Measurements from ENCODE around the gene LRP1. TPM values are rescaled to one million over a fixed set of nuclear protein-coding genes. Genes with fewer than 3 reads are reported as not detected.
A peak's percentile ranks its signal among the peaks of the same experiment; 100 is the strongest.

LRP1 gene
- polyA plus RNA-seq, 1 donor (not counting 4 experiments of a cell fraction or from before 2014, with no cell fraction given) = 4.9 TPM

DNA sequence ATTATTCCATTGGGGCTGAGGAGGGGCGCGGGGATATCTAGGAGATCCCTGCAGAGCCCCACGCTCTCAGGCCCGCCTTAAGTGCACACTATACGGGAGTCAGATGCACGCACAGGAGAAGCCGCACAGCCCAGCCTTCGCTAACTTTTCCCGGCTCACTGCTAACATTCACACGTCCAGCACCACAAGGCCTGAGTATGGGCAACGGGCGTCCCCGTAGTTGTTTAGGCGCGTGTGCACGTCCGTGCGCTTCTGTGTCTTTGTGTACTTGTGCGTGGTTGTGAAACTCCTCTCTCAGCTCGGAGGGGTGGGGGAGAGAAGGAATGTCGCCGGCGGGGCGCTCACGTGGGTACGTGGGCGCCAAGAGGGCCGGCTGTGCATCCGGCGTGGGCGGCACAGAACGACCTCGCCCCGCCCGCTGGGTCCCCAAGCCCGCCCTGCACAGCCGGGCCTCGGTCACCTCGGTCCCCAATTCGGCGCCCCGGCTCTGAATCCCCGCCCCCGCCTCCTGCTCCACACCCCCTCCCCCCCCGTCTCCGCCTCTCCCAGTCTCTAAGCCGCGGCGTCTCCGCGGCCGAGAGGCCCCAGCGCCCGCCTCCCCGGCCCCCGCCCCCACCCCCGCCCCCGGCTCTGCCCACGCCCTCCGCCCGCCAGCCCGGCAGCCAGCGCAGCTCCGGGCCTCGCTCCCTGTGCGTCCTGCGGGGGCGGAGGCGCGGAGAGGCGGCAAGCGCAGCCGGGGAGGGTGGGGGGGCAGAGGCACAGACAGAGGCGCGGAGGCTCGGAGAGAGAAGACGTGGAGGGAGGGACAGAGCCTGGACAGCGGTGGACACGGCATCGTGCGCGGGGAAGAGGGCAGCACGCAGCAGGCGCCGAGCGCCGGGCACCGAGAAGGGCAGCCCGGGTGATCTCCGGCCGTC, 39.7 kb upstream of the LRP1 start, which contains the start of gene NAB2:
Gene NAB2, plus strand, starts transcription at position 761 of the 917 bp plus-strand sequence. CDS start 158 bp downstream, outside the sequence.
- no peak for TF ChIP-seq EZH2 (IDR thresholded peaks at IDR 0.05; ENCODE audit: low read length)
- TF ChIP-seq, protein P1, sequence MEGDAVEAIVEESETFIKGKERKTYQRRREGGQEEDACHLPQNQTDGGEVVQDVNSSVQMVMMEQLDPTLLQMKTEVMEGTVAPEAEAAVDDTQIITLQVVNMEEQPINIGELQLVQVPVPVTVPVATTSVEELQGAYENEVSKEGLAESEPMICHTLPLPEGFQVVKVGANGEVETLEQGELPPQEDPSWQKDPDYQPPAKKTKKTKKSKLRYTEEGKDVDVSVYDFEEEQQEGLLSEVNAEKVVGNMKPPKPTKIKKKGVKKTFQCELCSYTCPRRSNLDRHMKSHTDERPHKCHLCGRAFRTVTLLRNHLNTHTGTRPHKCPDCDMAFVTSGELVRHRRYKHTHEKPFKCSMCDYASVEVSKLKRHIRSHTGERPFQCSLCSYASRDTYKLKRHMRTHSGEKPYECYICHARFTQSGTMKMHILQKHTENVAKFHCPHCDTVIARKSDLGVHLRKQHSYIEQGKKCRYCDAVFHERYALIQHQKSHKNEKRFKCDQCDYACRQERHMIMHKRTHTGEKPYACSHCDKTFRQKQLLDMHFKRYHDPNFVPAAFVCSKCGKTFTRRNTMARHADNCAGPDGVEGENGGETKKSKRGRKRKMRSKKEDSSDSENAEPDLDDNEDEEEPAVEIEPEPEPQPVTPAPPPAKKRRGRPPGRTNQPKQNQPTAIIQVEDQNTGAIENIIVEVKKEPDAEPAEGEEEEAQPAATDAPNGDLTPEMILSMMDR (optimal IDR thresholded peaks at IDR 0.05 in 1 of 3, IDR thresholded peaks at IDR 0.05 in 1 of 3, conservative IDR thresholded peaks at IDR 0.05 in 1 of 3; ENCODE audit: extremely low read depth in 1 of 3, insufficient read depth in 2 of 3, low read length in 3 of 3) = no peak
- H3K27me3 ChIP-seq (ENCODE audit: control insufficient read depth, extremely low read depth, insufficient read depth, low read length) = no peaks in the 10 kb centered on the region
- no peaks in the 10 kb centered on the region for H3K9me3 ChIP-seq (ENCODE audit: control insufficient read depth, low read depth, low read length)
- H3K9me1 ChIP-seq (ENCODE audit: control insufficient read depth, extremely low read depth, insufficient read depth, low read length) = no peaks in the 10 kb centered on the region
- peak within 1 kb of the TSS; percentile 58 for H2AFZ ChIP-seq (ENCODE audit: control insufficient read depth, low read length)
- DNase-seq (ENCODE audit: low read depth, low spot score) = no peak
- dilution Hi-C loops (cut with MboI; ENCODE audit: extremely low pct_ligation_motif_present, low sequenced_read_pairs) = no loop called here
- peak within 1 kb of the TSS; percentile 90 for H3K27ac ChIP-seq (ENCODE audit: control insufficient read depth, insufficient read depth, low read length)
- peak within 1 kb of the TSS; percentile 90 for H3K9ac ChIP-seq (ENCODE audit: control insufficient read depth, extremely low read depth, insufficient read depth, low read length)
- peaks cover 5 to 10% of the 10 kb centered on the region in 2 experiments for H3K36me3 ChIP-seq (ENCODE audit: control insufficient read depth in 2 of 2, extremely low read depth in 1 of 2, insufficient read depth in 2 of 2, low read length in 2 of 2)
- peaks cover 18% of the 10 kb centered on the region for H3K79me2 ChIP-seq (ENCODE audit: control insufficient read depth, insufficient read depth, low read length)
- FAIRE-seq = no peak
- peaks cover 36% of the 10 kb centered on the region for H3K4me1 ChIP-seq (ENCODE audit: control insufficient read depth, extremely low read depth, insufficient read depth, low read length)
- H3K4me3 ChIP-seq (ENCODE audit: control insufficient read depth in 2 of 3, extremely low read depth in 1 of 3, insufficient read depth in 2 of 3, low read depth in 1 of 3, low read length in 3 of 3) = peak within 1 kb of the TSS; percentile 75 to 94 (median 82)
- peaks cover 4% of the 10 kb centered on the region for H4K20me1 ChIP-seq (ENCODE audit: control insufficient read depth, extremely low read depth, insufficient read depth, low read length)
- peak within 1 kb of the TSS; percentile 87 for H3K4me2 ChIP-seq (ENCODE audit: control insufficient read depth, extremely low read depth, insufficient read depth, low read depth, low read length)

DNA sequence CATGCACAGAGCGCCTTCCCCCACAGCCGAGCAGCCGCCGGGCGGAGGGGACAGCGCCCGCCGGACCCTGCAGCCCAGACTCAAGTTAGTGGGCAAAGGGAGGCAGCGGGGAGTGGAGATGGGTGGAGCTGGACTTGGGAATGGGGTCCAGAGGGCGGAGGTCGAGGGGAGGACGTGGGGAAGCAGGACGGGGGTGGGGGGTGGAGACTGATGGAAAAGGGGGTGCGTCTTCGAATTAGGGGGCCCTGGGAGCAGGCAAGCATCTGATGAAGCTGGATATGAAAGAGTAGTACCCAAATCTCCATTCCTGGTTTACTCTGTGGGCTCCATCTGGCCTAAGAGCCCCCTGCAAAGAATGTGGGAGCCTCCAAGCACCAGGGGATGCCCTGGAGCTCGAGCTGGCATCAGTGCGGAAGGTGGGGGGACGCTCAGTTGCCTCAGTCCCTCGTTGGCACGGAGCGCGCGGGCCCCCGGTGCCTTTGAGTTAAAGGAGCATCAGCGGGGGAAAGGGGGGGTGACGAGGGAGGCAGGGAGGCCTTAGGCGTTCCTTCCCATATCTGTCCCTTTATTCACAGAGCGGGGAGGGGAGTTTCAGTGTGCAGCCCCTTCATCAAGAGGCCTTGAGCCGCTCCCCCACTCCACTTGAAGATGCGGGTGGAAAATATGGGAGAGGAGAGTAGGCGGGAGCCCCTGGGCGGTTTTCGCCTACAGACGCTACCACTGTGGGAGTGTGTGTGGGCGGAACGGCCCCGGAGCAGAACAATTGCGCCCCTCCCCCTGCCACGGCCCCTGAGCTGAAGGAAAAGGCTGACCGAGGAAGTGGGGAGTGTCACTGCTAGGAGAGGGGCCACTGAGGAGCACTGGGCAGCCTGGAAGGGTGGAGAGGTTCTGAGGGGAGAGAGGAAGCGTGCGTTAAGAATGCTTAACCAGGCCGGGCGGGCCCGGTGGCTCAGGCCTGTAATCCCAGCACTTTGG, 38.7 kb upstream of the LRP1 start:
- dilution Hi-C loops (cut with MboI; ENCODE audit: extremely low pct_ligation_motif_present, low sequenced_read_pairs) = no loop called here
- Histone ChIP-seq H3K4me1 (ENCODE audit: control insufficient read depth, extremely low read depth, insufficient read depth, low read length) (peaks cover 43% of the 10 kb centered on the region), H3K27ac (ENCODE audit: control insufficient read depth, insufficient read depth, low read length) (peak overlapping the region; percentile 72), H3K4me2 (ENCODE audit: control insufficient read depth, extremely low read depth, insufficient read depth, low read depth, low read length) (peak overlapping the region; percentile 80), H3K79me2 (ENCODE audit: control insufficient read depth, insufficient read depth, low read length) (peaks cover 18% of the 10 kb centered on the region), H3K27me3 (ENCODE audit: control insufficient read depth, extremely low read depth, insufficient read depth, low read length) (no peaks in the 10 kb centered on the region), H4K20me1 (ENCODE audit: control insufficient read depth, extremely low read depth, insufficient read depth, low read length) (peaks cover 4% of the 10 kb centered on the region), H3K9me3 (ENCODE audit: control insufficient read depth, low read depth, low read length) (no peaks in the 10 kb centered on the region), H3K4me3 (ENCODE audit: control insufficient read depth in 2 of 3, extremely low read depth in 1 of 3, insufficient read depth in 2 of 3, low read depth in 1 of 3, low read length in 3 of 3) (peak overlapping the region; percentile 72 to 94 (median 75)), H3K9me1 (ENCODE audit: control insufficient read depth, extremely low read depth, insufficient read depth, low read length) (no peaks in the 10 kb centered on the region), H3K9ac (ENCODE audit: control insufficient read depth, extremely low read depth, insufficient read depth, low read length) (peak overlapping the region; percentile 84), H3K36me3 (ENCODE audit: control insufficient read depth in 2 of 2, extremely low read depth in 1 of 2, insufficient read depth in 2 of 2, low read length in 2 of 2) (peaks cover 7 to 10% of the 10 kb centered on the region in 2 experiments), H2AFZ (ENCODE audit: control insufficient read depth, low read length) (peak overlapping the region; percentile 58)
- TF ChIP-seq, protein P1 (optimal IDR thresholded peaks at IDR 0.05 in 1 of 3, IDR thresholded peaks at IDR 0.05 in 1 of 3, conservative IDR thresholded peaks at IDR 0.05 in 1 of 3; ENCODE audit: extremely low read depth in 1 of 3, insufficient read depth in 2 of 3, low read length in 3 of 3) = no peak
- TF ChIP-seq EZH2 (IDR thresholded peaks at IDR 0.05; ENCODE audit: low read length) = no peak
- FAIRE-seq = no peak
- DNase-seq (ENCODE audit: low read depth, low spot score) = no peak
